PC-9 (cell line): Measurements from ENCODE around the gene CALCR. TPM values are rescaled to one million over a fixed set of nuclear protein-coding genes. Genes with fewer than 3 reads are reported as not detected.

Source experiments
- BruUV-seq: library from RNA; stranded (reverse); fragments of 400-500 nt; replicated peaks from 2 replicates; lab custom pipeline; 2021; lab: Mats Ljungman, UMichigan
- CTCF ChIA-PET: fragments of 300-600 bp; sonication (Branson Sonifier 250); formaldehyde crosslinking; loops from one replicate; lab custom pipeline; 2022; ENCODE audit warnings: antibody characterized with exemption; lab: Charles Lee
- POLR2A ChIA-PET: fragments of 300-600 bp; sonication (Branson Sonifier 250); formaldehyde crosslinking; loops from one replicate; lab custom pipeline; 2022; ENCODE audit warnings: antibody characterized with exemption; ENCODE audit not compliant: unreplicated experiment; lab: Charles Lee
- DNase-seq, 2 experiments: peaks; one replicate each; pipeline versions ENCODE4 v3.0.0 to v3.0.0-alpha.2; 2015 to 2022; ENCODE audit warnings: mixed read lengths in 1 of 2
- H2AFZ ChIP-seq: fragments of 200-600 bp; sonication (generic); 2 replicates; pipeline ENCODE4 v1.8.1; 2017; ENCODE audit warnings: antibody characterized with exemption
- H3F3A ChIP-seq: fragments of 200-600 bp; sonication (generic); 2 replicates; pipeline ENCODE4 v1.8.1; 2017; ENCODE audit warnings: antibody characterized with exemption, mild to moderate bottlenecking, low read depth; ENCODE audit not compliant: insufficient read depth
- H3K27ac ChIP-seq: fragments of 200-600 bp; sonication (generic); 2 replicates; pipeline ENCODE4 v1.6.1; 2016; ENCODE audit warnings: mixed run types
- H3K27me3 ChIP-seq: fragments of 200-600 bp; sonication (generic); 2 replicates; pipeline ENCODE4 v1.6.1; 2016; ENCODE audit warnings: low read depth, mixed run types; ENCODE audit not compliant: insufficient read depth
- H3K36me3 ChIP-seq: fragments of 200-600 bp; sonication (generic); 2 replicates; pipeline ENCODE4 v1.6.1; 2016; ENCODE audit warnings: low read depth, mixed run types
- H3K4me1 ChIP-seq: fragments of 200-600 bp; sonication (generic); replicated peaks from 2 replicates; pipeline ENCODE4 v1.6.1; 2016; ENCODE audit warnings: mixed run types; ENCODE audit not compliant: insufficient read depth
- H3K4me2 ChIP-seq: fragments of 200-600 bp; sonication (generic); 2 replicates; pipeline ENCODE4 v1.6.1; 2017; ENCODE audit warnings: mixed run types
- H3K4me3 ChIP-seq: fragments of 200-600 bp; sonication (generic); 2 replicates; pipeline ENCODE4 v1.6.1; 2016; ENCODE audit warnings: mixed run types
- H3K79me2 ChIP-seq: fragments of 200-600 bp; sonication (generic); 2 replicates; pipeline ENCODE4 v1.6.1; 2017; ENCODE audit warnings: low read depth, mixed run types
- H3K9me2 ChIP-seq: fragments of 200-600 bp; sonication (generic); 2 replicates; pipeline ENCODE4 v1.8.1; 2017; ENCODE audit warnings: mild to moderate bottlenecking; ENCODE audit not compliant: insufficient read depth
- H3K9me3 ChIP-seq: fragments of 200-600 bp; sonication (generic); 2 replicates; pipeline ENCODE4 v1.8.1; 2016; ENCODE audit warnings: low read depth; ENCODE audit not compliant: insufficient read depth
- H4K20me1 ChIP-seq: fragments of 200-600 bp; sonication (generic); 2 replicates; pipeline ENCODE4 v1.8.1; 2017; ENCODE audit not compliant: insufficient read depth
- CTCF ChIP-seq: fragments of 200-600 bp; sonication (generic); conservative IDR thresholded peaks from 2 replicates; pipeline ENCODE4 v1.6.1; 2017; ENCODE audit warnings: mixed run types, antibody characterized with exemption, mild to moderate bottlenecking, moderate library complexity
- EZH2 ChIP-seq: fragments of 200-600 bp; sonication (generic); IDR thresholded peaks from 2 replicates; pipeline ENCODE4 v1.8.0; 2017; ENCODE audit warnings: antibody characterized with exemption, low read depth
- intact Hi-C: fragments of 100-400 bp; cut with micrococcal nuclease; formaldehyde crosslinking; loops from one replicate; pipeline ENCODE4 v1.10.0; 2022; ENCODE audit not compliant: unreplicated experiment
- total RNA-seq: library from RNA; stranded (reverse); gene quantifications from 2 replicates; pipeline ENCODE4 v1.2.3, GENCODE V29; 2021

CALCR gene
- total RNA-seq, 1 experiment from 2014 or later, result not detected

GRCh38 chr7:93622036-93623033 is 47.8 kb upstream of the CALCR start:
- no TSS peak for BruUV-seq
- Histone ChIP-seq H3K27ac (no peak overlapping the region), H3K4me2 (peak overlapping the region; percentile 26), H3K27me3 (no peaks in the 10 kb centered on the region), H2AFZ (peak overlapping the region; percentile 15; the same call in 1 of the 2 replicates), H3K36me3 (no peaks in the 10 kb centered on the region), H3K4me3 (peak overlapping the region; percentile 19; the same call in 1 of the 2 replicates), H3F3A (no peaks in the 10 kb centered on the region), H4K20me1 (no peaks in the 10 kb centered on the region), H3K9me3 (no peaks in the 10 kb centered on the region), H3K9me2 (no peaks in the 10 kb centered on the region), H3K4me1 (no peaks in the 10 kb centered on the region), H3K79me2 (no peaks in the 10 kb centered on the region)
- intact Hi-C loops, result loop anchor here (1.0 to 5.0 kb wide), 3 partner anchors 465 to 814 kb away; no protein-coding TSS in a partner anchor
- peak in 1 of 2 experiments; percentile 10 for DNase-seq
- CTCF ChIA-PET, result no interaction called here
- TF ChIP-seq EZH2 (no peak), CTCF (peak; percentile 62; the same call in 1 of the 2 replicates)
- POLR2A ChIA-PET, result no interaction called here

GRCh38 chr7:93620864-93621263 is 46.3 kb upstream of the CALCR start:
- ChIA-PET POLR2A (no interaction called here), CTCF (no interaction called here)
- H3K4me3 ChIP-seq, result no peak overlapping the region
- H3K36me3 ChIP-seq, result no peaks in the 10 kb centered on the region
- intact Hi-C loops, result loop anchor here (5.0 kb wide), 2 partner anchors 466 to 666 kb away; no protein-coding TSS in a partner anchor
- no peaks in the 10 kb centered on the region for H4K20me1 ChIP-seq
- DNase-seq, result no peak
- no peaks in the 10 kb centered on the region for H3F3A ChIP-seq
- BruUV-seq, result no TSS peak
- TF ChIP-seq CTCF, result no peak
- no peak for TF ChIP-seq EZH2
- no peaks in the 10 kb centered on the region for H3K27me3 ChIP-seq
- H3K27ac ChIP-seq, result no peak overlapping the region
- H3K4me2 ChIP-seq, result no peak overlapping the region
- no peaks in the 10 kb centered on the region for H3K4me1 ChIP-seq
- no peaks in the 10 kb centered on the region for H3K79me2 ChIP-seq
- no peaks in the 10 kb centered on the region for H3K9me2 ChIP-seq
- no peak overlapping the region for H2AFZ ChIP-seq
- no peaks in the 10 kb centered on the region; the same call in 1 of the 2 replicates for H3K9me3 ChIP-seq

- no TSS peak for BruUV-seq
- Histone ChIP-seq H3K9me2 (no peaks in the 10 kb centered on the region), H3K9me3 (no peaks in the 10 kb centered on the region; the same call in 1 of the 2 replicates), H3K27ac (no peak overlapping the region), H3K27me3 (no peaks in the 10 kb centered on the region), H3K4me1 (no peaks in the 10 kb centered on the region), H2AFZ (no peak overlapping the region), H3F3A (no peaks in the 10 kb centered on the region), H3K4me2 (no peak overlapping the region), H3K4me3 (no peak overlapping the region), H3K36me3 (no peaks in the 10 kb centered on the region), H4K20me1 (no peaks in the 10 kb centered on the region), H3K79me2 (no peaks in the 10 kb centered on the region)
- intact Hi-C loops, result loop anchor here (5.0 kb wide), 2 partner anchors 467 to 667 kb away; no protein-coding TSS in a partner anchor
- no peak for DNase-seq
- TF ChIP-seq CTCF, result no peak
- no peak for TF ChIP-seq EZH2
- ChIA-PET POLR2A (no interaction called here), CTCF (no interaction called here)
Measured at GRCh38 chr7:93620057-93620456, 45.5 kb upstream of the CALCR start.
